Measurements from ENCODE around the gene DPT. TPM values are rescaled to one million over a fixed set of nuclear protein-coding genes. Genes with fewer than 3 reads are reported as not detected.

Gene DPT
- total and polyA plus RNA-seq, 2 donors (not counting 3 experiments of a cell fraction or from before 2014, with no cell fraction given) = not detected

GRCh38 chr1:168767894-168768584 is 39.0 kb upstream of the DPT start:
- H3K4me3 ChIP-seq (replicated peaks in 1 of 3; ENCODE audit: insufficient read depth in 1 of 3, low read depth in 1 of 3, low read length in 3 of 3) = no peak overlapping the region

GRCh38 chr1:168766568-168766967 is 37.6 kb upstream of the DPT start:
- ChIA-PET POLR2A (no interaction called here), CTCF (interaction anchor here (1.0 to 1.1 kb wide), 2 partner anchors 258 to 582 kb away, joined by 3 read pairs; no protein-coding TSS in a partner anchor)
- Histone ChIP-seq H3K9ac (replicated peaks; ENCODE audit: extremely low read depth, insufficient read depth, low read length) (no peak overlapping the region), H3K79me2 (ENCODE audit: control insufficient read depth, insufficient read depth, low read length) (no peaks in the 10 kb centered on the region), H3K27ac (ENCODE audit: insufficient read depth, low read depth, low read length) (no peak overlapping the region), H3K9me3 (replicated peaks; ENCODE audit: control insufficient read depth, insufficient read depth, low read length) (no peaks in the 10 kb centered on the region), H4K20me1 (replicated peaks; ENCODE audit: control insufficient read depth, extremely low read depth, insufficient read depth, low read length) (no peaks in the 10 kb centered on the region), H2AFZ (ENCODE audit: low read depth, low read length) (no peak overlapping the region), H3K4me2 (ENCODE audit: insufficient read depth, low read length) (no peak overlapping the region), H3K27me3 (ENCODE audit: control insufficient read depth in 2 of 2, insufficient read depth in 2 of 2, low read length in 2 of 2) (no peaks in the 10 kb centered on the region), H3K4me1 (ENCODE audit: control insufficient read depth, extremely low read depth, insufficient read depth, low read length) (no peaks in the 10 kb centered on the region), H3K4me3 (replicated peaks in 1 of 3; ENCODE audit: insufficient read depth in 1 of 3, low read depth in 1 of 3, low read length in 3 of 3) (no peak overlapping the region), H3K36me3 (ENCODE audit: control insufficient read depth in 2 of 2, extremely low read depth in 1 of 2, insufficient read depth in 2 of 2, low read length in 2 of 2) (no peaks in the 10 kb centered on the region), H3K9me1 (replicated peaks; ENCODE audit: control insufficient read depth, extremely low read depth, insufficient read depth, low read length) (no peaks in the 10 kb centered on the region)
- intact Hi-C loops (cut with micrococcal nuclease) (no loop called here), dilution Hi-C loops (cut with MboI; ENCODE audit: extremely low pct_ligation_motif_present, low sequenced_read_pairs) (no loop called here)
- FAIRE-seq (no peak), DNase-seq (ENCODE audit: low read depth, low spot score) (no peak)
- TF ChIP-seq MAX (IDR thresholded peaks at IDR 0.05; ENCODE audit: insufficient read depth, insufficient read length) (no peak), FOS (IDR thresholded peaks at IDR 0.05; ENCODE audit: borderline replicate concordance, insufficient read depth, low read length) (no peak), POLR2AphosphoS5 (IDR thresholded peaks at IDR 0.05; ENCODE audit: insufficient read depth, low read depth, low read length) (no peak), EZH2 (IDR thresholded peaks at IDR 0.05; ENCODE audit: borderline replicate concordance, low read depth, low read length, severe bottlenecking) (no peak), MYC (IDR thresholded peaks at IDR 0.05; ENCODE audit: low read depth, low read length) (no peak), POLR2A (IDR thresholded peaks at IDR 0.05; ENCODE audit: low read depth, low read length) (no peak), JUN (IDR thresholded peaks at IDR 0.05; ENCODE audit: borderline replicate concordance, insufficient read depth, insufficient read length, low read depth) (no peak), CTCF (IDR thresholded peaks at IDR 0.05; ENCODE audit: extremely low read depth in 1 of 2, insufficient read depth in 1 of 2, low read depth in 1 of 2, low read length in 2 of 2) (no peak), GATA2 (IDR thresholded peaks at IDR 0.05; ENCODE audit: insufficient read depth, insufficient read length, low read depth, low read length) (no peak)
- BruUV-seq (replicated peaks) = no TSS peak

More at GRCh38 chr1:168767894-168768584, 39.0 kb upstream of the DPT start:
- no peaks in the 10 kb centered on the region for H3K4me1 ChIP-seq (ENCODE audit: control insufficient read depth, extremely low read depth, insufficient read depth, low read length)
- no peaks in the 10 kb centered on the region for H3K9me3 ChIP-seq (replicated peaks; ENCODE audit: control insufficient read depth, insufficient read depth, low read length)
- H2AFZ ChIP-seq (ENCODE audit: low read depth, low read length) = no peak overlapping the region
- H3K36me3 ChIP-seq (ENCODE audit: control insufficient read depth in 2 of 2, extremely low read depth in 1 of 2, insufficient read depth in 2 of 2, low read length in 2 of 2) = no peaks in the 10 kb centered on the region
- ChIA-PET CTCF (interaction anchor here (1.0 kb wide), 1 partner anchor 14 kb away, joined by 3 read pairs; no protein-coding TSS in a partner anchor), POLR2A (no interaction called here)
- no peaks in the 10 kb centered on the region for H4K20me1 ChIP-seq (replicated peaks; ENCODE audit: control insufficient read depth, extremely low read depth, insufficient read depth, low read length)
- dilution Hi-C loops (cut with MboI; ENCODE audit: extremely low pct_ligation_motif_present, low sequenced_read_pairs) = no loop called here
- DNase-seq (ENCODE audit: low read depth, low spot score) = no peak
- no peaks in the 10 kb centered on the region for H3K27me3 ChIP-seq (ENCODE audit: control insufficient read depth in 2 of 2, insufficient read depth in 2 of 2, low read length in 2 of 2)
- no TSS peak for BruUV-seq (replicated peaks)
- TF ChIP-seq FOS (IDR thresholded peaks at IDR 0.05; ENCODE audit: borderline replicate concordance, insufficient read depth, low read length) (no peak), GATA2 (IDR thresholded peaks at IDR 0.05; ENCODE audit: insufficient read depth, insufficient read length, low read depth, low read length) (no peak), EZH2 (IDR thresholded peaks at IDR 0.05; ENCODE audit: borderline replicate concordance, low read depth, low read length, severe bottlenecking) (no peak), MAX (IDR thresholded peaks at IDR 0.05; ENCODE audit: insufficient read depth, insufficient read length) (no peak), POLR2A (IDR thresholded peaks at IDR 0.05; ENCODE audit: low read depth, low read length) (no peak)
- intact Hi-C loops (cut with micrococcal nuclease) = no loop called here
- no peak for FAIRE-seq
- H3K4me2 ChIP-seq (ENCODE audit: insufficient read depth, low read length) = no peak overlapping the region
- H3K9ac ChIP-seq (replicated peaks; ENCODE audit: extremely low read depth, insufficient read depth, low read length) = no peak overlapping the region
- no peak overlapping the region for H3K27ac ChIP-seq (ENCODE audit: insufficient read depth, low read depth, low read length)
- H3K79me2 ChIP-seq (ENCODE audit: control insufficient read depth, insufficient read depth, low read length) = no peaks in the 10 kb centered on the region
- no peaks in the 10 kb centered on the region for H3K9me1 ChIP-seq (replicated peaks; ENCODE audit: control insufficient read depth, extremely low read depth, insufficient read depth, low read length)
